GM03348 (cell line): ENCODE measurements around the gene KRT7.
"Not testable (repeated sequence)": the region's sequence is repeated elsewhere in the genome, so short reads cannot be mapped to it uniquely, and the experiment has no call there.

Source experiments
- DNase-seq: peaks from one replicate; pipeline ENCODE4 v3.0.0; 2012; ENCODE audit warnings: low spot score

The KRT7 gene

GRCh38 chr12:52255926-52256583 is 23.0 kb downstream of the KRT7 start:
- DNase-seq: no peak

GRCh38 chr12:52256584-52256935 is 23.5 kb downstream of the KRT7 start:
- no peak for DNase-seq

- DNase-seq: no peak
Observed at GRCh38 chr12:52257074-52257551, 24.1 kb downstream of the KRT7 start.

- DNase-seq: not testable (repeated sequence)
Observed at GRCh38 chr12:52257922-52258321, 24.9 kb downstream of the KRT7 start.

GRCh38 chr12:52258335-52258901 is 25.4 kb downstream of the KRT7 start:
- DNase-seq: peak; percentile 67

- no peak for DNase-seq
Observed at GRCh38 chr12:52259657-52260243, 26.7 kb downstream of the KRT7 start.

- DNase-seq: no peak
Observed at GRCh38 chr12:52260361-52261207, 27.5 kb downstream of the KRT7 start.

GRCh38 chr12:52261208-52261484 is 28.1 kb downstream of the KRT7 start:
- DNase-seq: no peak

- DNase-seq: no peak
Observed at GRCh38 chr12:52262286-52262685, 29.2 kb downstream of the KRT7 start.

- no peak for DNase-seq
Observed at GRCh38 chr12:52263761-52264434, 30.9 kb downstream of the KRT7 start.

GRCh38 chr12:52264435-52264825 is 31.4 kb downstream of the KRT7 start:
- no peak for DNase-seq

- no peak for DNase-seq
Observed at GRCh38 chr12:52266514-52266913, 33.5 kb downstream of the KRT7 start.

- no peak for DNase-seq
Observed at GRCh38 chr12:52267266-52267665, 34.2 kb downstream of the KRT7 start.

- DNase-seq: no peak
Observed at GRCh38 chr12:52267699-52268098, 34.7 kb downstream of the KRT7 start.

- DNase-seq: peak; percentile 58
Observed at GRCh38 chr12:52268212-52268611, 35.2 kb downstream of the KRT7 start.

- DNase-seq: no peak
Observed at GRCh38 chr12:52270541-52271070, 37.6 kb downstream of the KRT7 start.

- no peak for DNase-seq
Observed at GRCh38 chr12:52271158-52271557, 38.1 kb downstream of the KRT7 start.

GRCh38 chr12:52274521-52275120 is 41.6 kb downstream of the KRT7 start, which contains the start of gene KRT86:
KRT86 (plus strand) TSS chr12:52274645; CDS start chr12:52301917, 27,272 bp downstream.
- DNase-seq: no peak

- no peak for DNase-seq
Observed at GRCh38 chr12:52275686-52276085, 42.6 kb downstream of the KRT7 start.

- no peak for DNase-seq
Observed at GRCh38 chr12:52277486-52278245, 44.6 kb downstream of the KRT7 start.
